Measurements from ENCODE around the gene CADM1. TPM values are rescaled to one million over a fixed set of nuclear protein-coding genes. Genes with fewer than 3 reads are reported as not detected.

The CADM1 gene
- total RNA-seq, 4 donors from 2014 or later, result 89.9 to 351 (median 235) TPM

DNA sequence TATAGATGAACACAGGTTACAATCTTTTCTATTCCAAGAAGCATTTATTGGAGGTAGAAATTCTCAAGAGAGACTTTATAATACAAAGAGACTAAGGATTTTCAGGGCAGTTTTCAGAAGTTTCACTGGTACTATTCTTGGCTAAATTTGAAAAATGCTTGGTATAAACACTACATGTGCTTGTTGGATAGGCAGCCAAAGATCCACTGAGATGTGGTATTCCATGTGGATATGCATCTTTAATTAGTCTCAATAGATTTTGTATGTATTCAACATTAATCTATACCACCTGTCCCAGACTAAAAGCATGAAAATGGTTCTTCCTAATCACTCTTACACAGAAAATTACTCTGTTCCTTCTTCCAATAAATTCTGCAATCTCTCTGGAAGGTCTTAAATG, 232.6 kb downstream of the CADM1 start:
- no peak for TF ChIP-seq POLR2A (IDR thresholded peaks at IDR 0.05)
- TF ChIP-seq, protein P1, sequence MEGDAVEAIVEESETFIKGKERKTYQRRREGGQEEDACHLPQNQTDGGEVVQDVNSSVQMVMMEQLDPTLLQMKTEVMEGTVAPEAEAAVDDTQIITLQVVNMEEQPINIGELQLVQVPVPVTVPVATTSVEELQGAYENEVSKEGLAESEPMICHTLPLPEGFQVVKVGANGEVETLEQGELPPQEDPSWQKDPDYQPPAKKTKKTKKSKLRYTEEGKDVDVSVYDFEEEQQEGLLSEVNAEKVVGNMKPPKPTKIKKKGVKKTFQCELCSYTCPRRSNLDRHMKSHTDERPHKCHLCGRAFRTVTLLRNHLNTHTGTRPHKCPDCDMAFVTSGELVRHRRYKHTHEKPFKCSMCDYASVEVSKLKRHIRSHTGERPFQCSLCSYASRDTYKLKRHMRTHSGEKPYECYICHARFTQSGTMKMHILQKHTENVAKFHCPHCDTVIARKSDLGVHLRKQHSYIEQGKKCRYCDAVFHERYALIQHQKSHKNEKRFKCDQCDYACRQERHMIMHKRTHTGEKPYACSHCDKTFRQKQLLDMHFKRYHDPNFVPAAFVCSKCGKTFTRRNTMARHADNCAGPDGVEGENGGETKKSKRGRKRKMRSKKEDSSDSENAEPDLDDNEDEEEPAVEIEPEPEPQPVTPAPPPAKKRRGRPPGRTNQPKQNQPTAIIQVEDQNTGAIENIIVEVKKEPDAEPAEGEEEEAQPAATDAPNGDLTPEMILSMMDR (IDR thresholded peaks at IDR 0.05), result no peak
- Histone ChIP-seq H3K27me3 (no peaks in the 10 kb centered on the region), H3K27ac (no peak overlapping the region), H3K36me3 (no peaks in the 10 kb centered on the region), H3K4me3 (replicated peaks in 1 of 3) (no peak overlapping the region), H3K4me1 (peaks cover 0 to 27% of the 10 kb centered on the region in 2 donors), H3K9me3 (no peaks in the 10 kb centered on the region)
- intact Hi-C loops (cut with DNase I), result no loop called here
- DNase-seq, result no peak

DNA sequence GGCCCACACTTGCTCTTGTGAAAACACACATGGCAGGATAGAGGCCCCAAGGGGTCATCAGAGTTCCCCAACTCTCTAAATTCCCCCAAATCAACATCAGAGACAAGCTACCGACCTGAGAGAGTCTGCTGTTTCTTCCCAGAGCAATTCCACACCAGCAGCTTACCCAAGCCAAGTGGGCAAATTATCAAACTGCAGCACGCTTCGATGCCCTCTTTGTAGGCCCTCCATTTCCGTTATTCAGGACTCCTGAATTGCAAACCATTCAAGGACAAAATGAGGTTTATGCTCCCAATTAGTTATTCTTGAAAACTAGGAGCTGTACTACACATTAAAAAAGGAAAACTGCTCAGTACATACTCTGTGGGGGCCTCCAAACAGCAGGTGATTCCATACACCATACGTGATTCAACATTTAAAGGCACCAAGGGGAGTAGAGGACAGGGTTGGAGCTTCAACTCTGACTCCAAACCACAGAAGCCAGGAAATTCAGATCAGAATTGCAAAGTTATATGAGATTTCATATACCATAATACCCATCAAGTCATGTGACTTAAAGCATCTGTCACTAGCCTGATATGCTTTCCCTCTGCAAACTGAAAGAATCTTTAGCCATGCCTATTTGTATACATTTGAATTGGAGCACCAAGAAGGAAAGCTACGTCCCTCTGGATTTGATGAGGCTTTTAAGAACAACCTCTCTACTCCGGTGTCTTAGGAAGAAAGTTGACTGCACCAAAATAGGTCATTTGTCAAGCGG, 234.8 kb downstream of the CADM1 start:
- WGBS, 2 donors, result 67 to 69% methylated on average over 8 of the region's 8 CpGs
- no peak for TF ChIP-seq POLR2A (IDR thresholded peaks at IDR 0.05)
- TF ChIP-seq, protein P1 (IDR thresholded peaks at IDR 0.05), result no peak
- H3K27ac ChIP-seq, result peak overlapping the region in 2 of 3 donors; percentile 15 to 33

DNA sequence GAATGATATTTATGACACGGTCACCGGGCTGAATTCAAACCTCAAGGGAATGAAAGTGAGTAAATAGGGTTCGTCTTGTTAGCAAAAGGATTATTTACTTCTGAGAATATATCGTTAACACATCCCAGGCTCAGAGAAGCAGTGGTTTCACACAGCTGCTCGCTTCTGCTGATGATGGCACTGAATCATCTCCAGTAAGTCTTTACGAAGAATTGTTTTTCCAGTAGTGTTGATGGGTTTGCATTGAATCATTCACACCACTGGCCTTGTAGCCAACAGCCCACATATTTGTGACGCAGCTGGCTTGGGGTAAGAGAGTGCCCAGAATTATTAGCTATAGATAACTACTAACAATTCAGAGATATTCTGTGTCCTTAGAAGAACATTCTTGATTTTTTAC, 236.3 kb downstream of the CADM1 start:
- TF ChIP-seq, protein P1 (IDR thresholded peaks at IDR 0.05), result no peak
- TF ChIP-seq POLR2A (IDR thresholded peaks at IDR 0.05), result no peak
- DNase-seq, result no peak
- WGBS, 2 donors, result 88 to 92% methylated on average over 7 of the region's 7 CpGs
- Histone ChIP-seq H3K9me3 (no peaks in the 10 kb centered on the region), H3K4me3 (replicated peaks in 1 of 3) (no peak overlapping the region), H3K27ac (no peak overlapping the region), H3K36me3 (no peaks in the 10 kb centered on the region), H3K27me3 (no peaks in the 10 kb centered on the region), H3K4me1 (peaks cover 0 to 19% of the 10 kb centered on the region in 2 donors)
- intact Hi-C loops (cut with DNase I), result no loop called here

More for the DNA sequence above, 234.8 kb downstream of the CADM1 start:
- H3K36me3 ChIP-seq, result no peaks in the 10 kb centered on the region
- peak; percentile 20 to 37 for DNase-seq
- peaks cover 0 to 13% of the 10 kb centered on the region in 2 donors for H3K4me1 ChIP-seq
- intact Hi-C loops (cut with DNase I), result no loop called here
- H3K9me3 ChIP-seq, result no peaks in the 10 kb centered on the region
- no peaks in the 10 kb centered on the region for H3K27me3 ChIP-seq
- H3K4me3 ChIP-seq (replicated peaks in 1 of 3), result no peak overlapping the region

DNA sequence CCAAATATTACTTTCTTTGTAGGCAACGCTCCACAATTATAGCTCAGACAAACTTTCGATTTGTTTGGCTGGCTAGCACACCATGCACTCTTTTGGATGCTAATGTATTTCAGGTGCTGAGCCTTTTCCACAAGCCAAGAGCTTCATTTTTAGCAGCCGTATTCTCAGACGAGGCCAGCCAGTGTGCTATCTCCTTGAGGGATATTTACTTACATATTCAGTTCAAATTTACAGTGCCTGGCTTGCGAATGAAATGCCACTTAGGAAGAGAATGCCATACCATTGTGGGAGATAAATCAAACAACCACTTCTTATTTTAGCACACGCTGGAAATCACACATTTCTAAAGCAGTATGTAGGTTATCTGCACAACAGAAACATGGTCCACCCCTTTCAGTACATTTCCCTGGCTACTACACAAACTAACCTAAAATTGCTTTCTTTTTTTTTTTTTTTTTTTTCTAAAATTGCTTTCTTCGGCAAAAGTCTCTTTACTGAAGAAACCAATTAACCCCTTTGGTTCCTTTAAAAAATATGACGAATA, 236.9 kb downstream of the CADM1 start:
- DNase-seq, result no peak
- Histone ChIP-seq H3K27ac (no peak overlapping the region), H3K4me1 (peaks cover 0 to 24% of the 10 kb centered on the region in 2 donors), H3K4me3 (replicated peaks in 1 of 3) (no peak overlapping the region), H3K36me3 (no peaks in the 10 kb centered on the region), H3K27me3 (no peaks in the 10 kb centered on the region), H3K9me3 (no peaks in the 10 kb centered on the region)
- TF ChIP-seq POLR2A (IDR thresholded peaks at IDR 0.05), result no peak
- TF ChIP-seq, protein P1 (IDR thresholded peaks at IDR 0.05), result no peak
- WGBS, 2 donors, result 85% methylated on average over 8 of the region's 8 CpGs
- intact Hi-C loops (cut with DNase I), result no loop called here

DNA sequence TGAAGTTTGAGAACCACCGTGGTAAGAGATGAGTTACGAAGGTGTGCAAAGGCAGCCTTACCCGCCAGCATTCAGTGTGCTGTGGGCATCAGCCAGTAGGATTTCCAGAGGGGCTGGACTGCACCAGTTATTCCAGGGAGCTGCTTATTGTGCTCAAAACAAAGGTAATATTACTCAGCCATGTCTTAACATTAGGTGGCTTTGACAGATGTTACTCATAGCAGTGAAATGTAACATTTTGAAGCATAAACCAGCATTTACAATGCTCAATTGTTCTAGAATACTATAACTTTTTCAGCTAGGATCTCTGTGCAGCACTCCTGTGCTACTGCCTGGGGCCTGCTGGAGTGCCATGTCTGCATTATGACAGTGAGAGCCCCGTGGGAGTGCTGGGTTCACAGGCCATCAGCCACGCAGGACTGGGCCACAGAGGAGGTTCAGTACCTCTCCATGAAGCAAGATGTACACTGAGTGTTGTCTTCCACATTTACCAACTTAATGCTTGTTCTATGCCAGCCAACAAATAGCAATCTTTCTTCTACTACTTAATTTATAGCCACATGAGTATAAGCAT, 238.1 kb downstream of the CADM1 start:
- WGBS, 2 donors, result 66 to 73% methylated on average over 5 of the region's 5 CpGs
- Histone ChIP-seq H3K4me3 (replicated peaks in 1 of 3) (no peak overlapping the region), H3K27ac (no peak overlapping the region), H3K27me3 (no peaks in the 10 kb centered on the region), H3K4me1 (peaks cover 0 to 27% of the 10 kb centered on the region in 2 donors), H3K36me3 (no peaks in the 10 kb centered on the region), H3K9me3 (no peaks in the 10 kb centered on the region)
- intact Hi-C loops (cut with DNase I), result no loop called here
- no peak for DNase-seq
- no peak for TF ChIP-seq POLR2A (IDR thresholded peaks at IDR 0.05)
- TF ChIP-seq, protein P1 (IDR thresholded peaks at IDR 0.05), result no peak
